Transverse colon (tissue), 4 donors: ENCODE measurements around the gene FAM149A. TPM values are rescaled to one million over a fixed set of nuclear protein-coding genes. Genes with fewer than 3 reads are reported as not detected.

Experiments
- DNase-seq: peaks from one replicate; pipeline ENCODE4 v3.0.0-alpha.2; 2019
- H3K27ac ChIP-seq, 4 donors: fragments of 200-600 bp; sonication (generic); 2 replicates each; pipeline ENCODE4 v1.5.1; 2016 to 2018; ENCODE audit warnings: inconsistent platforms in 4 of 4
- H3K27me3 ChIP-seq: fragments of 200-600 bp; sonication (generic); 2 replicates; pipeline ENCODE4 v1.5.1; 2017; ENCODE audit warnings: inconsistent platforms
- H3K36me3 ChIP-seq, 4 donors: fragments of 200-600 bp; sonication (generic); 2 replicates each; pipeline ENCODE4 v1.5.1; 2017 to 2019; ENCODE audit warnings: inconsistent platforms in 4 of 4
- H3K4me1 ChIP-seq, 4 donors: fragments of 200-600 bp; sonication (generic); 2 replicates each; pipeline ENCODE4 v1.5.1; 2017 to 2020; ENCODE audit warnings: inconsistent platforms in 4 of 4
- H3K4me3 ChIP-seq, 4 donors: fragments of 200-600 bp; sonication (generic); 1 replicate in 1 of 4; 2 replicates in 3 of 4; pipeline versions ENCODE4 v1.5.1 to v1.6.1; 2017 to 2019; ENCODE audit warnings: inconsistent platforms in 4 of 4
- H3K9me3 ChIP-seq, 2 donors: fragments of 200-600 bp; sonication (generic); 2 replicates each; pipeline ENCODE4 v1.5.1; 2017 to 2019; ENCODE audit warnings: inconsistent platforms in 2 of 2
- CTCF ChIP-seq, 5 experiments: fragments of 200-600 bp in 3 of 5; fragments of 450-650 bp in 2 of 5; sonication (generic) in 3 of 5; IDR thresholded peaks; 1 replicate in 2 of 5; 2 replicates in 3 of 5; pipeline ENCODE4 v1.5.1; 2016 to 2017; ENCODE audit warnings: antibody characterized with exemption in 5 of 5, inconsistent platforms in 3 of 5, mild to moderate bottlenecking in 2 of 5, moderate library complexity in 1 of 5
- EP300 ChIP-seq: sonication (generic); formaldehyde crosslinking; IDR thresholded peaks from one replicate; pipeline ENCODE4 v1.6.1; 2017; ENCODE audit warnings: antibody characterized with exemption, low read depth
- POLR2A ChIP-seq: fragments of 450-650 bp; IDR thresholded peaks from one replicate; pipeline ENCODE4 v1.6.1; 2016; ENCODE audit warnings: antibody characterized with exemption, mild to moderate bottlenecking, moderate library complexity
- POLR2AphosphoS5 ChIP-seq, 3 donors: sonication (generic); formaldehyde crosslinking; IDR thresholded peaks; one replicate each; pipeline ENCODE4 v1.6.1; 2016; ENCODE audit warnings: antibody characterized with exemption in 3 of 3
- WGBS, 2 donors: methylation state at CpG; one replicate each; pipeline ENCODE4 v1.1.5; 2018; ENCODE audit warnings: low coverage in 1 of 2; 5-methylcytosine and 5-hydroxymethylcytosine counted together
- in situ Hi-C, 4 donors: fragments of 200-750 bp; cut with MboI; loops; one replicate each; pipeline versions ENCODE4 v1.15.0 to v1.15.1; 2017; ENCODE audit warnings: low sequenced_read_pairs in 3 of 4, low pct_ligation_motif_present in 1 of 4, low pct_unique_long_range_greater_than_20kb in 1 of 4
- intact Hi-C: fragments of 100-400 bp; cut with DNase I; formaldehyde crosslinking; loops from one replicate; pipeline ENCODE4 v1.15.1; 2023; ENCODE audit warnings: low total_unique reads
- total RNA-seq, 4 donors: library from RNA; depleted of rRNA; stranded (reverse); fragments of >200 nt; gene quantifications; one replicate each; pipeline ENCODE4 v1.1.0, GENCODE V29; 2016

Gene FAM149A
- total RNA-seq, 4 donors from 2014 or later, result 10.8 to 20.1 (median 16.2) TPM

GRCh38 chr4:186067757-186068385, 36.6 kb upstream of the FAM149A start:
- Histone ChIP-seq H3K27me3 (no peaks in the 10 kb centered on the region), H3K4me3 (peak overlapping the region in 3 of 4 donors; percentile 39 to 69 (median 53)), H3K9me3 (no peaks in the 10 kb centered on the region), H3K36me3 (no peaks in the 10 kb centered on the region), H3K4me1 (peaks cover 0 to 21% (median 5%) of the 10 kb centered on the region in 4 donors), H3K27ac (peak overlapping the region; percentile 58 to 81 (median 80))
- TF ChIP-seq POLR2A (no peak), POLR2AphosphoS5 (IDR thresholded peaks at IDR 0.05) (peak in 1 of 3 donors; percentile 17), CTCF (IDR thresholded peaks at IDR 0.05) (peak; percentile 49 to 56 (median 51)), EP300 (no peak)
- in situ Hi-C loops (no loop called here), intact Hi-C loops (loop anchor here (5.0 kb wide), 1 partner anchor 69 kb away; no protein-coding TSS in a partner anchor)
- peak; percentile 80 for DNase-seq
- 34 to 37% methylated on average over 5 to 9 of the region's 9 CpGs for WGBS, 2 donors

DNA sequence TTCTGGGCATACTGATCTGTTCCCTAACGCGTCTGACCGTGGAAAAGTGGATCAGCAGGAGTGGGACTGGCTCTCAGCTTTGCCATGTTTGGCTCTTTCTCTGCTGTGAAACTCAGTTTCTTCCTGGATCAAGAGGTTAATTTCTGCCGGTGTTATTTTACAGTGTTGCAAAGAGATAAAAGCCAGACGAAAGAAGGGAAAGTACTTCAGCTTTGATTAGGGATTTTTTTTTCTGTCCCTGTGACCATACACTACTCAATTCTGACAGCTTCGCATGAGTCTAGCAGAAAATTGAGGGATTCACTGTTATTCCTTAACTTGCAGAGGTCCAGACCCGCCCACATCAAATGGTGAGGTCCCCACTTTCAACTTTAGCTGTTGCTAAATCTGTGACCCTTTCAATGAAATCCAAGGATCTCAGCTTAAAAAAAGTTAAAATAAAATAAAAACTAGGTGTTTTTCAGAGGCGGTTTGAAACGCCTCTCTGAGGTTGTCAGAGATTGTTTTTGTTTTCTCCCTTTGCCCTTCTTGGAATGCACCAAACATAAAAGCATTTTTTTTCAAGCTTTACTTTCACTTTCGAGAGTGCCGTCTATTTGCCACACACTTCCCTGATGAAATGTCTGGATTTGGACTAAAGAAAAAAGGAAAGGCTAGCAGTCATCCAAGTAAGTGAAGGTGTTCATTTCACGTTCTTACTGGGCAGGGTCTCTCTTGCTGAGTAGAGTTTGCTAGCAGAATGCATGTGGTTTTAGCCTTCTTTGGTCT, 35.7 kb upstream of the FAM149A start, which contains the start of gene TLR3:
TSS of gene TLR3 (plus strand) at position 576 of the 768 bp plus-strand sequence. CDS start 7,464 bp downstream, outside the sequence.
- DNase-seq, result no peak

DNA sequence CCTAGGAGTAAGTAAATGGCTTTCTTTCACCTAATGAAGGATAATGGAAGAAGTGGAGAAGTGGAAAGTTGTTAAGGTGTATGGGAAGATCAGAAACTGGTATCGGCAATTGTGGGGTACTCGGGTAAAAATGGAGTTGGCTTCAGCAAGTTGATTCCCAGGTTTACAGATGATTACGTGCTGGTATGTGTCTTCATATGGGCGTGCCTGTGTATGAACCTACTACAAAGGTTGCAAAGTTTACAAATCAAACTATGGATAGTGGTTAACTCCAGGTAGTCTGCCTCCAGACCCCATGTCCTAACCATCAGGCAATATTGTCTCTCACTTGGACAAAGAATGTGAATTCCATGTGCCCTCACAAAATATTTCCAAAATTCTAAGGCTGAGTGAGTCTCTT, 34.8 kb upstream of the FAM149A start:
- intact Hi-C loops, result loop anchor here (5.0 kb wide), 1 partner anchor 68 kb away; no protein-coding TSS in a partner anchor
- H3K36me3 ChIP-seq, result no peaks in the 10 kb centered on the region
- WGBS, 2 donors, result 51 to 54% methylated on average over 2 to 4 of the region's 4 CpGs
- H3K27ac ChIP-seq, result peak overlapping the region; percentile 58 to 81 (median 80)
- H3K4me3 ChIP-seq, result peak overlapping the region in 3 of 4 donors; percentile 39 to 69 (median 53)
- no peaks in the 10 kb centered on the region for H3K27me3 ChIP-seq
- in situ Hi-C loops, result loop anchor here in 1 of 4 donors (5.0 kb wide), 1 partner anchor 68 kb away; no protein-coding TSS in a partner anchor
- no peak for TF ChIP-seq POLR2A
- peaks cover 0 to 21% (median 5%) of the 10 kb centered on the region in 4 donors for H3K4me1 ChIP-seq
- DNase-seq, result no peak
- no peaks in the 10 kb centered on the region for H3K9me3 ChIP-seq

More for the DNA sequence above, 35.7 kb upstream of the FAM149A start, which contains the start of gene TLR3:
- peaks cover 0 to 21% (median 5%) of the 10 kb centered on the region in 4 donors for H3K4me1 ChIP-seq
- 4 to 12% methylated on average over 12 of the region's 12 CpGs for WGBS, 2 donors
- peak within 1 kb of the TSS; percentile 58 to 81 (median 80) for H3K27ac ChIP-seq
- H3K9me3 ChIP-seq, result no peaks in the 10 kb centered on the region
- in situ Hi-C loops, result no loop called here
- intact Hi-C loops, result loop anchor here (5.0 kb wide), 1 partner anchor 69 kb away; no protein-coding TSS in a partner anchor
- TF ChIP-seq CTCF (IDR thresholded peaks at IDR 0.05), result no peak
- TF ChIP-seq EP300, result no peak
- TF ChIP-seq POLR2AphosphoS5 (IDR thresholded peaks at IDR 0.05), result peak in 1 of 3 donors; percentile 5
- TF ChIP-seq POLR2A, result no peak
- peak within 1 kb of the TSS; percentile 39 to 69 (median 54) for H3K4me3 ChIP-seq
- H3K27me3 ChIP-seq, result no peaks in the 10 kb centered on the region
- no peaks in the 10 kb centered on the region for H3K36me3 ChIP-seq

DNA sequence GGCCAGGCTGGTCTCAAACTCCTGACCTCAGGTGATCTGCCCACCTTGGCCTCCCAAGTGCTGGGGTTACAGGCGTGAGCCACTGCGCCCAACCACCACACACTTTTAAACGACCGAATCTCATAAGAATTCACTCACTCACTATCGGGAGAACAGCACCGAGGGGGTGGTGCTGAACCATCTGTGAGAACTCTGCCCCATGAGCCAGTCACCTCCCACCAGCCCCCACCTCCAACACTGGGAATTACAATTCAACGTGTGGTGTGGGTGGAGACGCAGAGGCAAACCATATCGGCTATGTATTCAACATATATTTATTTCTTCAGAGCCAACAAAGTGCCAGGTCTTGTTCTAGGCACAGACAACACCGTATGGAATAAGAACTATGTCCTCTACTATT, 32.0 kb upstream of the FAM149A start:
- intact Hi-C loops, result no loop called here
- 95% methylated on average over 8 to 10 of the region's 10 CpGs for WGBS, 2 donors
- H3K27me3 ChIP-seq, result no peaks in the 10 kb centered on the region

More for the DNA sequence above, 32.0 kb upstream of the FAM149A start:
- no peak for DNase-seq
- no peak for TF ChIP-seq EP300
- no peak for TF ChIP-seq POLR2AphosphoS5 (IDR thresholded peaks at IDR 0.05)
- no peak for TF ChIP-seq CTCF (IDR thresholded peaks at IDR 0.05)
- no peak for TF ChIP-seq POLR2A
- peaks cover 0 to 20% (median 5%) of the 10 kb centered on the region in 4 donors for H3K4me1 ChIP-seq
- H3K4me3 ChIP-seq, result no peak overlapping the region
- no peaks in the 10 kb centered on the region for H3K36me3 ChIP-seq
- no peak overlapping the region for H3K27ac ChIP-seq
- no peaks in the 10 kb centered on the region for H3K9me3 ChIP-seq
- in situ Hi-C loops, result loop anchor here in 1 of 4 donors (5.0 kb wide), 1 partner anchor 65 kb away; no protein-coding TSS in a partner anchor
